Central memory CD8-positive, alpha-beta T cell (primary cell): ENCODE measurements around the gene H2AZ2.

Experiments used
- ATAC-seq: fragments of 150-1000 bp; cut with Tn5 transposase; replicated peaks from 2 replicates; pipeline ENCODE4 v1.10.0; 2022; ENCODE audit warnings: mild to moderate bottlenecking, moderate FRiP score, moderate number of reproducible peaks; ENCODE audit not compliant: poor library complexity, severe bottlenecking; ENCODE audit errors: extremely low read depth
- DNase-seq, 2 donors: peaks; one replicate each; pipeline ENCODE4 v3.0.0; 2021; ENCODE audit warnings: low spot score in 2 of 2
- H3K27ac Mint-ChIP-seq: one replicate; pipeline ENCODE4 v1.8.0; 2022; ENCODE audit warnings: low read depth, mild to moderate bottlenecking, moderate library complexity, mixed read lengths
- H3K27me3 Mint-ChIP-seq: one replicate; pipeline ENCODE4 v1.8.0; 2022; ENCODE audit warnings: mixed read lengths
- H3K36me3 Mint-ChIP-seq: one replicate; pipeline ENCODE4 v1.8.0; 2022; ENCODE audit warnings: mild to moderate bottlenecking, moderate library complexity, mixed read lengths; ENCODE audit not compliant: insufficient read depth
- H3K4me1 Mint-ChIP-seq: one replicate; pipeline ENCODE4 v1.8.0; 2022; ENCODE audit warnings: mixed read lengths
- H3K4me3 Mint-ChIP-seq: one replicate; pipeline ENCODE4 v1.8.0; 2022; ENCODE audit warnings: mild to moderate bottlenecking, moderate library complexity, mixed read lengths
- H3K9me3 Mint-ChIP-seq: one replicate; pipeline ENCODE4 v1.8.0; 2022; ENCODE audit warnings: mixed read lengths

H2AZ2 gene

DNA sequence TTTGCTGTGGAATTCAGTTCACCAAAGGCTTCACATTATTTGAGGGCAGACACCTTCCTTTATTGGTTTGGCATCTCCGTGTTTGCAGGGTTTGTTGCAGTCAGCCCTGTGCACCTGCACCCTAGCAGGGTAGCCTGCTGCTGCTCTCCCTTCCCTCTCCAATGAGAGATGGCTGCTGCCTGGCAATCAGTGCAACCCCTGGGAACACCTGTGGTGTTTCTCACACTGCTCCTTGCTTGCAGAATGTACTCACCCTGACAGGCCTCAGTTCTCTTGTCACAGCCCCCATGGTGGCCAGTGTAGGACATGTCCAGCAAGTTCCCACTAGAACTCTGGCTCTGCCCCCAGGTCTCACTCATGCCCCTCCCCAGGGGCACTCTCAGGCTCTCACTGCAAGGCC is 63.5 kb downstream of the H2AZ2 start:
- no peaks in the 10 kb centered on the region for H3K4me1 Mint-ChIP-seq
- DNase-seq (no peak), ATAC-seq (no peak)
- no peak overlapping the region for H3K27ac Mint-ChIP-seq
- H3K27me3 Mint-ChIP-seq = no peaks in the 10 kb centered on the region
- no peaks in the 10 kb centered on the region for H3K36me3 Mint-ChIP-seq
- H3K4me3 Mint-ChIP-seq = no peak overlapping the region
- H3K9me3 Mint-ChIP-seq = peaks cover 6% of the 10 kb centered on the region

DNA sequence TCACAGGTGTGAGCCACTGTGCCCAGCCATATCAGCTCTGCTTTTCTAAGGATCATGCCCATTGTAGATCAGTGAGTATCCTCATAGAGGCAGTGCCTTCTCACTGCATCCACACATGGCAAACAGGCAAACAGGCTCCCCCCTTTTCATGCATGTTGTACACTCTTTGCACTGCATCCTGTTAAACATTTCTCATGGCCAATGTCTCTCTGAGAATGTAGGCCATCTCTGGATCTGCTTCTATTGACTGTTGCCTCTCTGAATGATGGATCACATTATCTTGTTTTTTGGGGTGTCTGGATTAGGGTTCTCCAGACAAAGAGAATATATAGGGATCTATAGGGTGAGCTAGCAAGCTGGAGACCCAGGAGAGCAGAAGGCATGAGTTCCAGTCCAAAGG is 64.5 kb downstream of the H2AZ2 start:
- Mint-ChIP-seq H3K4me3 (no peak overlapping the region), H3K27ac (no peak overlapping the region), H3K9me3 (peaks cover 6% of the 10 kb centered on the region), H3K27me3 (no peaks in the 10 kb centered on the region), H3K4me1 (no peaks in the 10 kb centered on the region), H3K36me3 (no peaks in the 10 kb centered on the region)
- DNase-seq (no peak), ATAC-seq (no peak)

GRCh38 chr7:44782460-44782859 is 65.4 kb downstream of the H2AZ2 start:
- ATAC-seq (no peak), DNase-seq (no peak)
- no peaks in the 10 kb centered on the region for H3K36me3 Mint-ChIP-seq
- H3K9me3 Mint-ChIP-seq = peaks cover 6% of the 10 kb centered on the region
- H3K4me1 Mint-ChIP-seq = no peaks in the 10 kb centered on the region
- H3K27ac Mint-ChIP-seq = no peak overlapping the region
- H3K27me3 Mint-ChIP-seq = no peaks in the 10 kb centered on the region
- no peak overlapping the region for H3K4me3 Mint-ChIP-seq
